ENCODE results near the gene HBZ.
A peak's percentile ranks its signal among the peaks of the same experiment; 100 is the strongest.
"Not testable (repeated sequence)": the region's sequence is repeated elsewhere in the genome, so short reads cannot be mapped to it uniquely, and the experiment has no call there.

Gene HBZ
- total RNA-seq, result 0 to 0.05 (median 0) reads per million in 3 experiments

DNA sequence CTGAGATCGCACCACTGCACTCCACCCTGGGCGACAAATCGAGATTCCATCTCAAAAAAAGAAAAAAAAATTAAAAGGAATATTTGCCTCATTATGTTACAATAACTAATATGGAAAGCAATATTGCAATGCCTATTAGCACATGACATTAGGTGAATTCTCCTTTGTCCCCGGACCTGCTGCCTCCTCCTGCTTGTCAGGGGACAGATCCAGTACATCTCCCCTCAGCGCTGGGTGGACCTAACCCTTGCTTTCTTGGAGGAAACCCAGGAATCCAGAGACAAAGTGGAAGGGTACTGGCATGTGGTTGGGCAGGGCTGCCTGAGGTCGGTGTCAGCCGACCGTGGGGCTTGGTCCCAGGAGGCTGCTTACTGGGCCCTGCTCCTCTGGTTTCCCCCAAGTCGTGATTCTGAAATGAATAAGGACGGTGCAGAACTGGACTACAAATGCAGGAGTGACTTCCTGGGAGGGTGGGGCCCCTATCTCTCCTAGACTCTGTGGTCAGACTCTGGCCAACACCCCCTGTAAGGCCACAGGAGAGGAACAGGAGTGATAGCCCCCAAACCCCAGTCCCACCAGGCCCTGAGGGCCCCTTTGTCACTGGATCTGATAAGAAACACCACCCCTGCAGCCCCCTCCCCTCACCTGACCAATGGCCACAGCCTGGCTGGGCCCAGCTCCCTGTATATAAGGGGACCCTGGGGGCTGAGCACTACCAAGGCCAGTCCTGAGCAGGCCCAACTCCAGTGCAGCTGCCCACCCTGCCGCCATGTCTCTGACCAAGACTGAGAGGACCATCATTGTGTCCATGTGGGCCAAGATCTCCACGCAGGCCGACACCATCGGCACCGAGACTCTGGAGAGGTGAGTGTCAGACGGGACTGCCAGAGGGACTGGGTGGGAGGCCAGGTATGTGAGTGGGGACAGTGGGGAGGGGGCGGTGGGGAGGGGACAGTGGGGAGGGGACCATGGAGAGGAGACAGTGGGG lies at the start of gene HBZ:
HBZ (plus strand) TSS at position 504 of the 988 bp plus-strand sequence; CDS start at position 770, 266 bp downstream.
- DNase-seq, result no peak

DNA sequence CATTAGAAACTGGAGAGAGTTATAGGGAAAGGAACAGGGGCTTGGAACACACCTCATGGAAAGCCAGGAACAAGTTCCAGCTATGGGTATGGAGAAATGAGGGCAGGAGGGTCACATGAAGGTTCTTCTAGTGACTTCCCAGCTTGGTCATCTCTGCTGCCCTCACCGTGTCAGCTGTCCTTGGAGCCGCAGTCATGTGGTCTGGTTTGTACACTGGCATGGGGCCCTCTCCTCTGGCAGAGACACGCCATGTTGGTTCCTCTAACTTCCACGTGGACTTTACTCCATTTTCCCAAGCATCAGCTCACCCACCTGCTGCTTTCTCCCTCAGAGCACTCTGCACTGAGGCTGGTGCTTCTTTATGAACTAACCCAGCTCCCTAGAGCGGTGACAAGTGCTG lies 48.1 kb upstream of the HBZ start:
- no peak for DNase-seq

DNA sequence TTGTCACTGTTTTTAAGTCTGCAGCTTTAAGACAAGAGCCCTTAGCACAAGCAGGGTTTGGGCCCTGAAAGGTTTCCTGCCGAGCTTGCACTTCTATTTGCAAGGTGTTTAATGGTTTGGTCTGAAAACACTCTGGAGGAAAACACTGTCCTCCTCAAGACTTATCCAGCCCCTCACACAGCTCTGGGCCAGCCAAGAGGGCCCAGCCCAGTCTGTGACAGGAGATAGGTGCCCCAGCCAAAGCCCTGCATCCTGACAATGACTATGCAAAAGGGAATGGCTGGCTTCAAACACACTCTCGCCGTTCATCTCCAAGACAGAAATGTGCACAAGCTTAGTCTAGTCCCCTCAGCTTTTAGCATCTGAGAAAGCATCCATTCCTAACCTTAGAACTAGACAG lies 47.5 kb upstream of the HBZ start:
- DNase-seq, result no peak

DNA sequence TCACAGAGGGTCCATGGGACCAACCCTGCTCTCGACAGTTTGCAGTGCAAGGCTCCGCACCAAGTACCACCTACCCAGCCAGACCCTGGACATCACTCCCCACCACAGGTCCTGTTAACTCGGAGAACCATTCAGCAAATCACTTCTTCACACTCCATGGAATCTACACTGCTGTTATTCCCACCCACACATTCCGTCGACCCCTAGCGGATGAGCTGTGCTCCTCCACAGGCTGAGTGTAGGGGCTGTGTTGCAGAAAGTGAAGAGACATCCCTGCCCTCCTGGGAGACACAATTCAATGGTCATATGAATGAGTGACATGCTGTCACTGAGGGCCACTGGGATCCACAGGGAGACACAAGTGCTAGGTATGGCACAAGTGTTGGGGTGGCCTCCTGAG lies 46.9 kb upstream of the HBZ start:
- no peak for DNase-seq

DNA sequence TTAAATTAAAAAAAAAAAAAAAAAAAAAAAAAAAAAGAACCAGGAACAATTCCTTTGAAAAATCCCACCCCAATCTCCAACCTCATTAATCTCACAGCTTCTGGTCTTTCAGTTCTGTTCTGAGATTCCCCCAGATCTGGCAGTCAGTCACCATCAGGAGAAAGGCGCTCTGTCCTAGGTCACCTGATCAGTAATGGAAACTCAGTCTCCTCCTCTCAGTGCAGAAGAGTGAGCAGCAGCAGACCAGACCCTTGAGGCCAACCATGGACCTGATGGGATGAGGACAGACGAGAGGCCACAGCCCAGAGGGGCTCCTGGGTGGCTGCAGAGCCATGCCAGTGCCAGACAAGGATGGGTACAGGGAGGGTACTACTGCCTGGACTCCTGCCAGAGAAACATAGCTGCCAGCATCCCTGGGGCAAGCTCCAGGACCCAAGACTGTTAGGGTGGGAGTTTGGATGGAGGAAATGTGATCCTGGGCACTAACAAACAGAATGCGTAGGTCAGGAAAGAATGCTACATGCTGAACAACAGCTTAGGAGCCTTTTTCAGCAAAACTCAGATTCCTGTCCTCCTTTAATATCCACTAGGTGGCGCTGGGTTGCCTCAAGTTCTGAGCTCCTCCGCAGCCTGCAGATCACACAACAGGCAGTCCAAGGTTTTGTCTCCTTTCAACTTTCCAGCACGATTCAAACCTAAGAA lies 45.7 kb upstream of the HBZ start:
- peak; percentile 61 for DNase-seq

DNA sequence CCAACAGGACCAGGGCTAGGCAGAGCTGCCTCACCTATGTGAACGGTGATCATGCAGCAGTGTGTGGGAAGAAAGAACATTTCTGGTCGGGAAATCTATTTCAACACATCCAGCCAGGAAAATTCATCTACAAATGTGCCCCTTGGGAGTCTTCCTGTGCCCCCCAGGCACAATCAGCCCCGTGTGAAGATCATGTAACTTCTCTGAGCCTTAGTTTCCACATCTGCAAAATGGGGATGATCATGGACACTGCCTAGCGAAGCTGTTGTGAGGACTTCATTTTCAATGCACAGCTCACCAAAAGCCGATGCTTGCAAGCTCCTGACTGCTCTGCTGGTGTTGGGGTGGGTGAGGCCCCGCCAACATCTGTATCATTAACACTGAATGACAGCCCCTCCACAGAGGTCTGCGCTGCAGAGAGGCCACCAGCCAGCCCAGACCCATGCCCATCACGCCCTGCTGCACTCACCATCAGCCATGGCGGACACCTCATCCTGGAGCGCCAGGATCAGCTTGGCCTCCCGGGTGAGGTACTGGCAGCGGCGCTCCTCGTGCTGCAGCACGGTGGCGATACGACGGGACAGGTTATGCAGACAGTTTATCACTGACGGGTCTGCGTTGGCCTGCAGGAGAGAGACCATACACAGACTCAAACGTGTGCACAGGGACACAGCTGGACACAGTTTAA lies 40.1 kb upstream of the HBZ start:
- DNase-seq, result no peak

DNA sequence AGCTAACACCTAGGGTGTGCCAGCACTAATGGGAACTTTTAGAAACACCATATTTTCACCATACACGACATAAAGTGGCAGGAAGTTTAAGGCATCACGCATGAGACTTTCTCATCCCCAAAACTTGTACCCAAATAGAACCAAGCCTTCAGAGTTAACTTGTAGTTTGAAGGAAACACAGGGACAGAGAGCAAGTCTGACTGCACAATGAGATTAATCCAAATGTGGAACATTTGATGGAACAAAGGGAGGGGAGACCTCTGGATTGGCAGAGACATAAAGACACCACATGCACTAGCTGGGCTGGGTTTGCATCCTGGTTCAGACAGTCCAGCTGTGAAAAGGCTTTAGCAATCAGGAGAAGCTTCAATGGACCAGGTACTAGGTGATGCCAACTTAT lies 38.1 kb upstream of the HBZ start:
- DNase-seq, result no peak

DNA sequence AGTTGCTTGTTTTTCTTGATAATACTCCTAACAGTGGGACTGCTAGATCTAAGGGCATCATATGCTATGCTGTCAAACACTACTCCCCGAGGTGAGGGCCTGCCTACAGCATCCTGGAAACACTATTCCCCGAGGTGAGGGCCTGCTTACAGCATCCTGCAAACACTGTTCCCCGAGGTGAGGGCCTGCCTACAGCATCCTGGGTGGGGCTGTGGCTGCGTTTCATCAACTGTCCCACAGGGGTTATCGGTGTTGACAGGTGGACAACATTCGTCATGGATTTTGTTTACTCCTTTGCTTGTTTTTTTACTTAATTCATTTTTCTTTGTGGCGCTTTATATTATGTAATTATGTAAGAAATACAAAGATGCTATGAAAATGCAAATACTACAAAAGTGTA lies 36.4 kb upstream of the HBZ start:
- no peak for DNase-seq

DNA sequence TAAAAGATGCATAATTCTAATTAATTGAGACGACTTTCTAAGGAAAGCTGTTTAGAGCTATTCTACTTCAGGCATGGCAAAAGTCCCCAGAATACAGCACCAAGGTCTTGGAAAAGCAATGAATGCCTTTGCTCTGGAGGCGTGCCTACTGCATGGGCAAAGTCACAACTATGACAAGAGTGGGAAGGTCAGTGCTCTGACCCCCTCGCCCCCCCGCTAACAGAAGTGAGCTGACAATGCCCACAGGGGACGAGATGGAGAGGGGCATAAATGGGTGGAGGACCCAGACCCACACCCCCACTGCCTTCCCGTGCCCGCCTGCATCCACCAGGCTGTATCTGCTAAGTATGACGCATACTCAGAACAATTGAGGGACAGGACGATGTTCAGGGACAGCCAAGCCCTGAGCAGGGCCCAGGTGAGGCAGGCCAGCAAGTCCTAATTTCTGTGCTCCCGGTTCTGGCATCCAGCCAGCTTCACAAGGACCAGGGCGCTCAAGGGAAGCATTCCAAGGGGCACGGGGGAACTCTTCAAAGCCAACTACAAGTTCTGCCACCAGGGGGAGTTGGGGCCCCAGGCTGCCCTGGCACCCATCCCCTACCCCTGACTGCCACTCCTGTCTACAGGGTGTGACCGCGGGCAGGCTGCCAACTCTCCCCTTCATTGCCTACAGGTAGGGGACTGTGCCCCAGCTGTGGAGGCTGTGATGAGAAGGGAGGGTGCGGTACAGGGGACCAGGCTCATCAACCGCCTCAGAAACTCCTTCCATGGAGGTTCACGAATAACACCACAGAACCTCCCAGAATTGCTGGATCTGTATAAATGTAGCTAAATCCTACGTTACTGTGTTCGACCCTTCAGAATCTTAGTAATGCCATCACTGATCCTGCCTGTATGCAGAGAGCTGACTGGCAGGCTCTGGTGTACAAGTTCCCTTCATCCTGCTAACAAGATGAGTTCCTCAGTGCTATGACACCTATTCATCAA lies 34.8 kb upstream of the HBZ start:
- peak; percentile 47 for DNase-seq

DNA sequence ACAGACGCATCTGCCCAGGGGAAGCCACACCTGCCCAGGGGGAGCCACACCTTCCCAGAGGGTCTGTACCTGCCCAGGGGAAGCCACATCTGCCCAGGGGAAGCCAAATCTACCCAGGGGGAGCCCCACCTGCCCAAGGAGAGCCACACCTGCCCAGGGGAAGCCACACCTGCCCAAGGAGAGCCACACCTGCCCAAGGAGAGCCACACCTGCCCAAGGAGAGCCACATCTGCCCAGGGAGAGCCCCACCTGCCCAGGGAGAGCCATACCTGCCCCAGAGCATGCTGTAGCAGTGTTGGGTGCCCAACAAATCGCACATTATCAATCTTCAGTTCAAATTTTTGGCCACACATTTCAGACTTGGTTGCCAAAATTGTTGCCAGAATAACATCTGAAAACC lies 33.6 kb upstream of the HBZ start:
- DNase-seq, result no peak

DNA sequence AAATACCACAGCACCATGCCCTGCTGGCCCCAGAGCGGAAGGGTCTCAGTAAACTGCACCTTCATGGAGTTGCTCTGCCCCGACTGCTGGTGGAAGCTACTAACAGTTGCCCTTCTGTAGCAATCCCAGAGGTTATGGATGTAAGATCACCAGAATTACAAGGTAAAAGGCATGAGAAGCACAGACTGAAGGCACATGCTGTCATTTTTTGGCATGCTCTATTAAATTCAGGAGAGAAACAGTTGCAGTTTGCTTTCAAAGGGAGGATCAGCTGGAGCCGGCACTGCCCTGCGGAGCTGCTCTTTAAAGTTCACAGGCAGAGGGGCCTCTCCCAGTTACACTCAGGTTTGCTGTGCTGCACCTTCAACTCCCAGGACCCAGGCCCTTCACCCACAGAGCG lies 33.1 kb upstream of the HBZ start:
- no peak for DNase-seq

DNA sequence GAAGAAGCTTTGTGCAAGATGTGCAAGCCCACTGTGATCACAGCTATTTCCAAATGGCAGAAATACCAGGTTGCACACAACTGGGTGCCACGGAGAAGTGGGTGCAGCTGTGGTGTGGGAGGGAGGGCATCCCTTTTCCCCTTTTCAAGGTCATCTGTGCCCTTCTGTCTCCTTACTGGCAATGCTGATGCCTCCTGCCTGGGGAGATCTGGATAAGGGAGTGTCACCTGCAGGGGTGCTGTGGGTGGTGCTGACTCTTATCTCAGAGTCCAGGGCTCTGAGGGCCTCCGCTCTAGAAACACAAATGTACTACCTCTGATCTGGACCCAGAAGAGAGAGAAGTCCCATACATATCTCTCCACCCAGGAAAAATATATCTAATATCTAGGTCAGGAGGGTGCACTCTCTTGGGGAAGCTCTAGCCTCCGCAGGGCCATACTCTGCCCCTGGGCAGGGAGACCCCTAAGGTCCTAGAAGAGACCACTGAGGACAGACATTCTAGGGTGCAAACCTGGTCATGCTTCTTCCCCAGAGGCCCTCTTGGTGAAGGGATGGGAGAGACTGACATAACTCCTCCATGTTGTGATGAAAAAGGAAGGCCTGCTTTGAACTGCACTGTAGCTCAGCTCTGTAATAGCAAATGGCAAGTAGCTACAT lies 32.5 kb upstream of the HBZ start:
- no peak for DNase-seq

DNA sequence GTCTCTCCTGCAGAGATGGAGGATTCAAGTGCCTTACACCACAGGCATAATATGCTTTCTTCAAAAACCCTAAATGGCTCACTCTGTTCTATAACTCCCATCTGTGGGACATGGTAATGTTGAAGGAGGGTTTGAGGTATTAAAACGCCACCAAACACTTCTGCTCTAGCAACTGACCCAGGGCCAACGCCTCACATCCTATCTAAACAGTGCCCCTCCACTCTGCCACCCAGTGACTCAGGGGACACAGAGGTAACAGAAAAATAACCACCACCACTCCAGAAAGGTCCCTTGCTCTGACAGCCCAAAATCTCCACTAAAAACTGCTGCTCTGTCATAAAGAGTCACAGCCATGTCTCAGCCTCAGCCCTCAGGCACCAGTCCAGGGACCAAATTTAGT lies 31.7 kb upstream of the HBZ start:
- no peak for DNase-seq

DNA sequence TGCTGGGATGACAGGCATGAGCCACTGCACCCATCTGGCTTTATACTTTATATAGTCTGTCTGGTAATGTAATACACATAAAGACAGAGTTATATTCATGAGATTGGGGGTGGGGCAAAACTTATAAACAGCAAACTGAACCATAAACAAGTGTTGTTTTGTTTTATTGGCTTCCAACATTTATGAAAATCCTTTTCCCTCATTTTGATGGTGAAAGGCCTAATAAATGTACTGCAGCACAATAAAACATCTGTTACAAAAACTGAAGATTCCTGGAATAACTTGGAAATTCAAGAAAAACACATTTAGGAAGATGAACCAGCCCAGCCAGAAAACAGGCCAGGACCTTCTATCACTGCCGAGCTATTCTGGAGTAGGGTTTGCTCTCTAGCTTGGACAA lies 30.1 kb upstream of the HBZ start:
- no peak for DNase-seq

DNA sequence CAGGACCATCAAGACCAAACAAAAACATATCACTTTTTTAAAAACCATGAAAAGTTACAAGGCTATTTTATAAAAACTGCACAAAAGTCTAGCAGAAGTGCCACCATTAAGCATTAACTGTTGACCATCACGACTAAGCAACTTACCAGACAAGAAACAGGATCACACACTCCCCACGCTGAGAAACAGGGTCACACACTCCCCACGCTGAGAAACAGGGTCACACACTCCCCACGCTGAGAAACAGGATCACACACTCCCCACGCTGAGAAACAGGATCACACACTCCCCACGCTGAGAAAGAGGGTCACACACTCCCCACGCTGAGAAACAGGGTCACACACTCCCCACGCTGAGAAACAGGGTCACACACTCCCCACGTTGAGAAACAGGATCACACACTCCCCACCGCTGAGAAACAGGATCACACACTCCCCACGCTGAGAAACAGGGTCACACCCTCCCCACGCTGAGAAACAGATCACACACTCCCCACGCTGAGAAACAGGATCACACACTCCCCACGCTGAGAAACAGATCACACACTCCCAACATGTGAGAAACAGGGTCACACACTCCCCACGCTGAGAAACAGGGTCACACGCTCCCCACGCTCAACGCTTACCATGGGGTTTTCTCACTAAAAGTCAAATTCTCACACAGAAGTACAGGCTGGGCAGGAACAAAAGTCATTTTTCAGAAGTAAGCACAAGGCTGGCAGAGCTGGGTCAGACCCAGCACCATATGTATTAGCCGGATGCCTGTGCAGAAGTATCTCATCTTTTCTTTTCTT lies 28.7 kb upstream of the HBZ start:
- not testable (repeated sequence) for DNase-seq

DNA sequence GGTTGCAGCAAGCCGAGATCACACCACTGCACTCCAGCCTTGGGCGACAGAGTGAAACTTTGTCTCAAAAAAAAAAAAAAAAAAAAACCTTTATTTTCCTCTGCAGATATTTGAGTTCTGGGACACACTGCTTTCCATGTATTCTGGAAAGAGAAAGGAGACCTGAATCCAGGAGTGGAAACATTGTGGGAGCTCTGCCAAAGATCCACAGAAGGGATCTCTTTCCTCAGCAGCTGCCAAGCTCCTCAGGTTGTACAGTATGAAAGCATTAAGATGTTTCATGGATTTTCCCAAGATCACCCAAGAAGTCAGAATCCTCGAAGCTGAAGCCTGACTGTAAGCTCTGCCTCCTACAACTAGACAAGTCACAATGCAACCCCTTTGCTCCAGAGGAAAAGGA lies 27.4 kb upstream of the HBZ start:
- DNase-seq, result no peak

DNA sequence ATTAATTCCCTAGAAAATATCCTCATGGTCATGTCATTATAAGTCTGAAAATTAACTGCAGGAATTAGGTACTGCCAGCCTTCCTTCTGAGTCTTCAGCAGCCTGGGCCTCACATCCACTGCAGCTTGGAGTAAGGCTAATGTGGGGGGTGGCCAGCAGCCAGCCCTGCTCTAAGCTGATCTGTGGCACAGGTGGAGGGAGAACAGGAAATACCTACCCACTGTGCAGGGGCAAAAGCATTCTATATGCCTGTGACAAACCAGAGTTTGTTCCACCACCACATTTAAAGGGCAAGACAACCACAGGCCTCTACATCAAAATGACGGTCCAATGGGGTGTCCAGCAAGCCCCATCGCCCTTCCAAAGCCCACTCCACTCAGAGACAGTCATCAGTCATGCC lies 23.4 kb upstream of the HBZ start:
- no peak for DNase-seq

DNA sequence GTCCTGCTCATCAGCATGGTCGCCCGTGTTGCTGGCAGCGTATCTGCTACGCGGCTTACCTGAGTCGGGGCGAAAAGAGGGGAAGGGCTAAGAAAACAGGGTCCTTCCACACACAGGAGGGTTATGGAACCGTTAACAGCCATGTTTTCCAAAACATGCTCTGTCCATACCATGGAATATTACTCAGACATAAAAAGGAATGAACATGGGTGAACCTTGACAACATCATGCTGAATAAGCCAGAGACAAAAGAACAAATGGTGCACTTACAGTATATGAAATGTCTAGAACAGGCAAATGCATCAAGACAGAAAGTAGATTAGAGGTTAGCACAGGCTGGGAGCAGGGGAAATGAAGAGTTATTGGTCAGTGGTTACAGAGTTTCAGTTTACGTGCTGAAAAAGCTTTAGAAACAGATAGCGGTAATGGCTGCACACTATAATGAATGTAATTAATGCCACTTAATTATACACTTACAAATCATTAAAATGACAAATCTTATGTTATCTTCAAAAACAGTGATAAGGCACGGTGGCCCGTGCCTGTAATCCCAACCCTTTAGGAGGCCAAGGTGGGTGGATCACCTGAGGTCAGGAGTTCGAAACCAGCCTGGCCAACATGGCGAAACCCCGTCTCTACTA lies 21.8 kb upstream of the HBZ start:
- no peak for DNase-seq

DNA sequence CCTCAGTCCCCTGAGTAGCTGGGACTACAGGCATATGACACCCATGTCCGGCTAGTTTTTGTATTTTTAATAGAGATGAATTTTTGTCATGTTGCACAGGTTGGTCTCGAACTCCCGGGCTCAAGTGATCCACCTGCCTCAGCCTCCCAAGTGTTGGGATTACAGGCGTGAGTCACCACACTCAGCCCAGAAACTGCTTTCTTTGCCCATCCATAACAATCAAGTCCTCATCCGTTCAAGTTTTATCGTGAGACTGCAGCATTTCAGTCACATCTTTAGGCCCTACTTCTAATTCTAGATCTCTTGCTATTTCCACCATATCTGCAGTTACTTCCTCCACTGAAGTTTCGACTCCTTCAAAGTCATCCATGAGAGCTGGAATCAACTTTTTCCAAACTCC lies 20.3 kb upstream of the HBZ start:
- no peak for DNase-seq

DNA sequence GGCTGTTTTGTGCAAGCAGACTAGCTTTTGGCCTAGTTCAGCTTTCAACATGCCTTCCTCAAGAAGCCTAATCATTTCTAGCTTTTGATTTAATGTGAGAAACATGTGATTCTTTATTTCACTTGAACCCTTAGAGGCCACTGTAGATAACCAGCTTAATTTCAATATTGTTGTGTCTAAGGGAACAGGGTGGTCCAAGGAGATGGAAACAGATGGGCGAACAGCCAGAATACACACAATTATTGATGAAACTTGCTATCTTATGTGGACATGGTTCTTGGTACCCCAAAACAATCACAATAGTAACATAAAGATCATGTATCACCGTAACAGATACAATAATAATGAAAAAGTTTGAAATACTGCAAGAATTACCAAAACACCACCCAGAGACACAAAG lies 18.7 kb upstream of the HBZ start:
- no peak for DNase-seq

All from central memory CD4-positive, alpha-beta T cell (primary cell).